ENCODE measurements around the gene SLC13A5. TPM values are rescaled to one million over a fixed set of nuclear protein-coding genes. Genes with fewer than 3 reads are reported as not detected.

The SLC13A5 gene
- total and polyA plus RNA-seq, 9 of the 15 experiments (the other 6 are each of a cell fraction or from before 2014, with no cell fraction given): 0.04 TPM; not detected in 8

DNA sequence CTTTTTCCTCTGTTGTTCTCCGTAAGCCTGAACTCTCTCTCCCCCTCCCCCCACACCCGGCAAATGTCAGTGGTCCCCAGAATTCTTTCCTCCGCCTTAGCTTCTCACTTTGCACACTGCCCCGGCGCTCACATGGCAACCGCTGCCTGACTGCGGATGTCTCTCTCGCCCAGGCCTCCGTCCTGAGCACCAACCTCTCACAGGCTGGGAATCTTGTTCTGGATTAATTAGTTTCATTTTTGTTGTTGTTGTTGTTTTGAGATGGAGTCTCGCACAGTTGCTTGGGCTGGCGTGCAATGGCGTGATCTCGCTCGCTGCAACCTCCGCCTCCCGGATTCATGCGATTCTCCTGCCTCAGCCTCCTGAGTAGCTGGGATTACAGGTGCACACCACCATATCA lies 45.0 kb downstream of the SLC13A5 start (continued):
- TF ChIP-seq KAT2B (IDR thresholded peaks at IDR 0.05; ENCODE audit: low read depth, low read length) (no peak), MCM2 (IDR thresholded peaks at IDR 0.05; ENCODE audit: low read depth) (no peak), GTF2E2 (tag; IDR thresholded peaks at IDR 0.05) (no peak)

GRCh38 chr17:6667516-6667915 lies 45.7 kb downstream of the SLC13A5 start:
- CTCF ChIA-PET (ENCODE audit: low intra/inter-chr PET ratio): no interaction called here
- no peak for TF ChIP-seq MCM2 (IDR thresholded peaks at IDR 0.05; ENCODE audit: low read depth)
- TF ChIP-seq, protein P1, sequence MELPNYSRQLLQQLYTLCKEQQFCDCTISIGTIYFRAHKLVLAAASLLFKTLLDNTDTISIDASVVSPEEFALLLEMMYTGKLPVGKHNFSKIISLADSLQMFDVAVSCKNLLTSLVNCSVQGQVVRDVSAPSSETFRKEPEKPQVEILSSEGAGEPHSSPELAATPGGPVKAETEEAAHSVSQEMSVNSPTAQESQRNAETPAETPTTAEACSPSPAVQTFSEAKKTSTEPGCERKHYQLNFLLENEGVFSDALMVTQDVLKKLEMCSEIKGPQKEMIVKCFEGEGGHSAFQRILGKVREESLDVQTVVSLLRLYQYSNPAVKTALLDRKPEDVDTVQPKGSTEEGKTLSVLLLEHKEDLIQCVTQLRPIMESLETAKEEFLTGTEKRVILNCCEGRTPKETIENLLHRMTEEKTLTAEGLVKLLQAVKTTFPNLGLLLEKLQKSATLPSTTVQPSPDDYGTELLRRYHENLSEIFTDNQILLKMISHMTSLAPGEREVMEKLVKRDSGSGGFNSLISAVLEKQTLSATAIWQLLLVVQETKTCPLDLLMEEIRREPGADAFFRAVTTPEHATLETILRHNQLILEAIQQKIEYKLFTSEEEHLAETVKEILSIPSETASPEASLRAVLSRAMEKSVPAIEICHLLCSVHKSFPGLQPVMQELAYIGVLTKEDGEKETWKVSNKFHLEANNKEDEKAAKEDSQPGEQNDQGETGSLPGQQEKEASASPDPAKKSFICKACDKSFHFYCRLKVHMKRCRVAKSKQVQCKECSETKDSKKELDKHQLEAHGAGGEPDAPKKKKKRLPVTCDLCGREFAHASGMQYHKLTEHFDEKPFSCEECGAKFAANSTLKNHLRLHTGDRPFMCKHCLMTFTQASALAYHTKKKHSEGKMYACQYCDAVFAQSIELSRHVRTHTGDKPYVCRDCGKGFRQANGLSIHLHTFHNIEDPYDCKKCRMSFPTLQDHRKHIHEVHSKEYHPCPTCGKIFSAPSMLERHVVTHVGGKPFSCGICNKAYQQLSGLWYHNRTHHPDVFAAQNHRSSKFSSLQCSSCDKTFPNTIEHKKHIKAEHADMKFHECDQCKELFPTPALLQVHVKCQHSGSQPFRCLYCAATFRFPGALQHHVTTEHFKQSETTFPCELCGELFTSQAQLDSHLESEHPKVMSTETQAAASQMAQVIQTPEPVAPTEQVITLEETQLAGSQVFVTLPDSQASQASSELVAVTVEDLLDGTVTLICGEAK (IDR thresholded peaks at IDR 0.05): 0 out of 2 replicates have a peak, but pooled peaks have one; percentile 49
- TF ChIP-seq, protein P1 (CRISPR knock-in tag; IDR thresholded peaks at IDR 0.05): no peak
- TF ChIP-seq CUX1 (CRISPR knock-in tag; IDR thresholded peaks at IDR 0.05): no peak

More at GRCh38 chr17:6667516-6667915, 45.7 kb downstream of the SLC13A5 start:
- Histone ChIP-seq H3K27me3 (ENCODE audit: control insufficient read depth in 2 of 2, insufficient read depth in 2 of 2, low read length in 2 of 2) (peaks cover 6 to 39% of the 10 kb centered on the region in 2 experiments; a peak in 4 of 5 replicates), H2AFZ (ENCODE audit: low read depth, low read length) (no peak overlapping the region), H3K79me2 (ENCODE audit: control insufficient read depth, insufficient read depth, low read length) (no peaks in the 10 kb centered on the region), H3K4me2 (ENCODE audit: insufficient read depth, low read length) (no peak overlapping the region), H3K9ac (ENCODE audit: insufficient read depth in 1 of 2, low read depth in 2 of 2, low read length in 2 of 2) (no peak overlapping the region), H3K4me1 (replicated peaks in 1 of 2; ENCODE audit: control insufficient read depth in 2 of 2, insufficient read depth in 2 of 2, low read length in 2 of 2) (no peaks in the 10 kb centered on the region; a peak in 1 of 5 replicates), H3K27ac (ENCODE audit: extremely low read depth, low read depth, low read length) (no peak overlapping the region), H3K9me3 (replicated peaks; ENCODE audit: control insufficient read depth, insufficient read depth, low read depth, low read length) (no peaks in the 10 kb centered on the region), H4K20me1 (replicated peaks; ENCODE audit: control insufficient read depth, insufficient read depth, low read length) (no peaks in the 10 kb centered on the region), H3K36me3 (ENCODE audit: control insufficient read depth, insufficient read depth, low read length) (no peaks in the 10 kb centered on the region), H3K4me3 (no peak overlapping the region), H3K9me1 (ENCODE audit: control insufficient read depth, insufficient read depth, low read length) (no peaks in the 10 kb centered on the region)
- DNase-seq (ENCODE audit: extremely low read depth in 1 of 4, low spot score in 3 of 4) (no peak), ATAC-seq (no peak), FAIRE-seq (no peak)
- WGBS (ENCODE audit: insufficient coverage, low coverage, missing lambda C conversion rate): 4% methylated on average over 5 of the region's 6 CpGs
- in situ Hi-C loops (cut with MboI): loop anchor here (5.0 kb wide), 1 partner anchor 340 kb away; no protein-coding TSS in a partner anchor
- intact Hi-C loops (cut with micrococcal nuclease): loop anchor here (2.0 to 5.0 kb wide), 3 partner anchors 175 to 345 kb away; partner anchors contain the start of gene RNASEK
- POLR2A ChIA-PET: no interaction called here
- no TSS peak for BruUV-seq (replicated peaks)
